Erythroblast (primary cell): ENCODE measurements around the gene EVC2.

Experiments
- GATA1 ChIP-seq: IDR thresholded peaks from 2 replicates; pipeline ENCODE4 v1.6.1; 2011; ENCODE audit warnings: low read depth, mild to moderate bottlenecking, control low read depth, low read length, moderate library complexity
- POLR2A ChIP-seq: IDR thresholded peaks from 2 replicates; pipeline ENCODE4 v1.6.1; 2011; ENCODE audit warnings: mild to moderate bottlenecking, low read length

DNA sequence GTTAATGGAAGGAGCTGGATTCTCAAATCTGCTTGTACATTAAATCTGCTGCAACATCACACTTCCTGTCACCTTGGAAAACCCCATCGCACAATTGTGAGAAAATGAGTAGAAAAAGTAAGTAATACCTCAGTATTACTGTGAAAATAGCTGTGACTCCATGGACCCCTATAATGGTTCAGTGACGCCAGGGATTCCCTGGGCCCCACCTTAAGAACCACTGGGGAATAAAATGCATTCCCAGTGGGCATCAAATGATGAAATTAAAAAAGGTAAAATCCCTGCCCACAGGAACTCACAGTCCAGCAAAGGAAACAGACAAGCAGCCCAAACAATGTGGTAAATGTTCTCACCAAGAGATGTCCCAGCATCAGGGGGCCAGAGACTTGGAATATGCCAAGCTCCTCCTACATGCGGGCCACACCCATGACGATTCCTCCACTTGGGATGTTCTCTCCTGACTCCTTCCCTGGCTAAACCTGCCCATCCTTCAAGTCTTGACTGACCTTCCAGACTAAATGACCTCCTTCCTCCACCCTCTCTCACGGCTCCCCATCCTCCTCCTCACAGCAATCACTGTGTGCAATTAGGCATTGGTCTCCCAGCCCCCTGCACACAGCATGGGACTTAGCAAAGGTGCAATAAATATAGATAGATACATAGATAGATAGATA, 2.6 kb downstream of the EVC2 start:
- TF ChIP-seq POLR2A: no peak
- no peak for TF ChIP-seq GATA1
